Measurements from ENCODE around the gene EXOG.

The EXOG gene

GRCh38 chr3:38534604-38535003, 38.5 kb downstream of the EXOG start:
- Histone ChIP-seq H3K4me1 (ENCODE audit: control insufficient read depth in 1 of 2, insufficient read depth in 2 of 2, low read length in 2 of 2) (no peaks in the 10 kb centered on the region), H3K4me3 (ENCODE audit: low read depth in 1 of 2, low read length in 2 of 2) (no peak overlapping the region), H3K36me3 (ENCODE audit: control insufficient read depth in 1 of 2, insufficient read depth in 2 of 2, low read length in 2 of 2) (peaks cover 0 to 12% of the 10 kb centered on the region in 2 donors), H3K27me3 (ENCODE audit: low read depth, low read length) (no peaks in the 10 kb centered on the region), H3K9me3 (ENCODE audit: control insufficient read depth in 1 of 2, low read length in 2 of 2) (no peaks in the 10 kb centered on the region), H3K27ac (ENCODE audit: low read length) (no peak overlapping the region)

DNA sequence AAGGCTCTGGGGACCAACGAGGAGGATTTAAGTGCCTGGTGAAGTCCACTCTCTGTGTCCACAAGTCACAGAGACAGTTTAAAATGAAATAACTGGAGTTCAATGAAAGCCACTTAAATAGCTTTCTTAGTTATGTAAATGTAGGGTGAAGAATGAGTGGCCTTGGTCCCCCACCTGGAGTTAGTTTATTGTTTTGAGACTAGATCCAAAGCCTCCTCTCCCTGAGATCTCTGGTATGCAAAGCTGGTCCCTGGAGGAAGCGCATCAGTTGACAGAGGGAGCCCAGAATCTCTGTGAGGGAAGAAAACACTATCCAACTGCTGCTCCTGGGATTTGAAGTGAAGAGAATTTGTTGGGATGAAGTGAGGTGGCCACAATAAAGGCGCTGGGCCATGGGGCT, 40.5 kb downstream of the EXOG start:
- Histone ChIP-seq H3K27me3 (ENCODE audit: low read depth, low read length) (no peaks in the 10 kb centered on the region), H3K9me3 (ENCODE audit: control insufficient read depth in 1 of 2, low read length in 2 of 2) (no peaks in the 10 kb centered on the region), H3K27ac (ENCODE audit: low read length) (no peak overlapping the region), H3K36me3 (ENCODE audit: control insufficient read depth in 1 of 2, insufficient read depth in 2 of 2, low read length in 2 of 2) (peaks cover 0 to 12% of the 10 kb centered on the region in 2 donors), H3K4me3 (ENCODE audit: low read depth in 1 of 2, low read length in 2 of 2) (no peak overlapping the region), H3K4me1 (ENCODE audit: control insufficient read depth in 1 of 2, insufficient read depth in 2 of 2, low read length in 2 of 2) (no peaks in the 10 kb centered on the region)

GRCh38 chr3:38538773-38539353, 42.7 kb downstream of the EXOG start:
- Histone ChIP-seq H3K27ac (ENCODE audit: low read length) (no peak overlapping the region), H3K4me3 (ENCODE audit: low read depth in 1 of 2, low read length in 2 of 2) (no peak overlapping the region), H3K27me3 (ENCODE audit: low read depth, low read length) (no peaks in the 10 kb centered on the region), H3K36me3 (ENCODE audit: control insufficient read depth in 1 of 2, insufficient read depth in 2 of 2, low read length in 2 of 2) (peaks cover 0 to 8% of the 10 kb centered on the region in 2 donors), H3K4me1 (ENCODE audit: control insufficient read depth in 1 of 2, insufficient read depth in 2 of 2, low read length in 2 of 2) (no peaks in the 10 kb centered on the region), H3K9me3 (ENCODE audit: control insufficient read depth in 1 of 2, low read length in 2 of 2) (no peaks in the 10 kb centered on the region)

DNA sequence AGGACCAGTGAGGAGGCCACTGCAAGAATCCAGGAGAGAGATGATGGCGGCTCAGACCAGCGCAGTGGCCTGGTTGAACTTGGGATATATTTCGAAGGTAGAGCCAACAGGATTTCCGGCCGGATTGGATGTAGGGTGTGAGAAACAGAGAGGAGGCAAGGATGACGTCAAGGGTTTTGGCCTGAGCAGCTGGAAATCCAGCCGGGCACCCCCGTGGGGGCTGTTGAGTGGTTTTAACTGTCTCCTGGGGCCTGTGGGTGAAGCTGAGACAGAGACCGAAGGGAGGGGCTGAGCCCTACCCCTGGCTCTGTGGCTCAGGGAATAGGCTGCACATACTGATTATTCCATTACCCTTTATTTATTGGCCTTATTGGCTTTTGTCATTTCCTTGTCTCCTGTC, 45.7 kb downstream of the EXOG start:
- Histone ChIP-seq H3K27me3 (ENCODE audit: low read depth, low read length) (no peaks in the 10 kb centered on the region), H3K4me1 (ENCODE audit: control insufficient read depth in 1 of 2, insufficient read depth in 2 of 2, low read length in 2 of 2) (no peaks in the 10 kb centered on the region), H3K4me3 (ENCODE audit: low read depth in 1 of 2, low read length in 2 of 2) (no peak overlapping the region), H3K36me3 (ENCODE audit: control insufficient read depth in 1 of 2, insufficient read depth in 2 of 2, low read length in 2 of 2) (no peaks in the 10 kb centered on the region), H3K9me3 (ENCODE audit: control insufficient read depth in 1 of 2, low read length in 2 of 2) (no peaks in the 10 kb centered on the region), H3K27ac (ENCODE audit: low read length) (no peak overlapping the region)

DNA sequence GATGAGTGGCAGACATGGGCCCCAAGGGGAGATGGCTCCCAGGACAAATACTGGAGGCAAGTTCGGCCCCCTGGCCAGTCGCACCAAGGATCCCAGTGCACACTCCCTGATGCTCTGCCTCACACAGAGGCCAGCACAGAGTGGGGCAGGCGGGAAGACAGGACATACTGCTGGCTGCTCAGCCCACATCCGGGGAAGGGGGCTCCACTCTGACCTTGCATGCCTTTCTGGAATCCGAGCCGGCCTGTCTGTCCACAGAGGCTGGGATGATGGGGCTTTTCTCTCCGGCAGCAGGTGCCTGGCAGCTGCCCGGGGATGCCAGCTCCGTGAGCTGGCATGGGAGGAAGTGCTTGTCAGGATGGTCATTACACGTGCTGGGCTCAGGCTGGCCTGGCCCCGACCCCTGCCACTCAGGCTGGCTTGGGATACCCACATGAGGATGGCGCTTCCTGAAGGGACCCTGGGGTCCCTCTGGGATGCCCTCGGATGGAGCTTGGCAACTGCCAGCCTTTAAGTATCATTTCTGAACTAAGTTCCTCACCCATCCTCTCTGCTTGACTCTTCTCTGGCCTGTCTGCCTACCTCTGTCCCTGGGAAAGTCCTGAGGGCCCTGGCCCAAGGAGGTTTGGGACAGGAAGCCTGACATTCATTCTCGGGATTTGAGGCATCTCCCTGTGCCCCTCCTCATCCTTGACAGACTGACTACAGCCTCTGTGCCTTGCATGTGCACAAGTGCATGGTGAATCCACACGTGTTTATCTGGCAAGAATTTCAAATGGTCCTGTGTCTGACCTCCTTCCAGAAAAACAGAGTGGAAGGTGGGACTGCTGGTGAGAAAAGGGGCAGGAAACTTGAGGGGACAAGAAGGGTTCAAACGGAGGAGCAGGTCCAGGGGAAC, 46.5 kb downstream of the EXOG start:
- Histone ChIP-seq H3K27ac (ENCODE audit: low read length) (no peak overlapping the region), H3K36me3 (ENCODE audit: control insufficient read depth in 1 of 2, insufficient read depth in 2 of 2, low read length in 2 of 2) (no peaks in the 10 kb centered on the region), H3K4me1 (ENCODE audit: control insufficient read depth in 1 of 2, insufficient read depth in 2 of 2, low read length in 2 of 2) (no peaks in the 10 kb centered on the region), H3K9me3 (ENCODE audit: control insufficient read depth in 1 of 2, low read length in 2 of 2) (no peaks in the 10 kb centered on the region), H3K27me3 (ENCODE audit: low read depth, low read length) (no peaks in the 10 kb centered on the region), H3K4me3 (ENCODE audit: low read depth in 1 of 2, low read length in 2 of 2) (no peak overlapping the region)

GRCh38 chr3:38543586-38543985, 47.4 kb downstream of the EXOG start:
- H3K4me3 ChIP-seq (ENCODE audit: low read depth in 1 of 2, low read length in 2 of 2), result no peak overlapping the region
- H3K36me3 ChIP-seq (ENCODE audit: control insufficient read depth in 1 of 2, insufficient read depth in 2 of 2, low read length in 2 of 2), result no peaks in the 10 kb centered on the region
- no peaks in the 10 kb centered on the region for H3K4me1 ChIP-seq (ENCODE audit: control insufficient read depth in 1 of 2, insufficient read depth in 2 of 2, low read length in 2 of 2)
- H3K27me3 ChIP-seq (ENCODE audit: low read depth, low read length), result no peaks in the 10 kb centered on the region
- no peak overlapping the region for H3K27ac ChIP-seq (ENCODE audit: low read length)
- no peaks in the 10 kb centered on the region for H3K9me3 ChIP-seq (ENCODE audit: control insufficient read depth in 1 of 2, low read length in 2 of 2)

DNA sequence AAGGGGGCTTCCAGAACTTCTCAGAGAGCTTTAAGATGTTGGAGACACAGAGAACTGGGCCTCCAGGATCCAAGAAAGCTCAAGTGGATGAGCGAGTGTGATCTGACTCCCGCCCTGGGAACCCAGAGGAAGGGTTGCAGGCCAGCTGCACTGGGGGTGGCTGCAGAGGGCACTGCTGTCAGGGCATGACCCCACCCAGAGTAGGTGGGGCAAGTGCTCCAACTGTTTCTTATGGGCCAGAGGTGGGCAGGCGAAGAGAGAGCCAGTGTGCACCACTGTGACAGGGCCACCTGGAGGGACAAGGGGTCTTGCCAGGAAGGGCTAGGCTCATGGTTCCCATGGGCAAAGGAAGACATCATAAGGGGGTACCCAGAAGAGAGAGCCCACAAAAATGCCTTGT, 48.8 kb downstream of the EXOG start:
- Histone ChIP-seq H3K27ac (ENCODE audit: low read length) (no peak overlapping the region), H3K4me3 (ENCODE audit: low read depth in 1 of 2, low read length in 2 of 2) (no peak overlapping the region), H3K27me3 (ENCODE audit: low read depth, low read length) (no peaks in the 10 kb centered on the region), H3K36me3 (ENCODE audit: control insufficient read depth in 1 of 2, insufficient read depth in 2 of 2, low read length in 2 of 2) (no peaks in the 10 kb centered on the region), H3K4me1 (ENCODE audit: control insufficient read depth in 1 of 2, insufficient read depth in 2 of 2, low read length in 2 of 2) (no peaks in the 10 kb centered on the region), H3K9me3 (ENCODE audit: control insufficient read depth in 1 of 2, low read length in 2 of 2) (no peaks in the 10 kb centered on the region)

DNA sequence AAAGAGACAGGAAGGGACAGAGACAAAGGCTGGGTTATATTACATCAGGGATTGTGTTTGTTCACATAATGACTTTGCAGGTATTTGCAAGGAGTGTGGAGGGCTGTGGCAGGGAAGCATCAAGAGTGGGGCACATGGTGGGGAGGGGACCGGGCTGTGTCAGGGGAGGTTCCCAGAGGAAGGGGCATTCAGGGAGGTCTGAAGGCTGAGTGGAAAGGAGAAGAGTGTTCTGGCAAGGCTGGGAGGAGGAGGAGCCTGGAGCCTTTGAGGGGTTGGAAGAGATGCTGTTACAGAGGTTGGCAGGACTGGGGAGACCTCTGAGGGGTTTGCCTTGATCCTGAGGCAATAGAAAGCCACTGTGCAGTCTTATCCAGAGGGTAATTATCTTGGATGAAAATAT, 49.4 kb downstream of the EXOG start:
- no peak overlapping the region for H3K27ac ChIP-seq (ENCODE audit: low read length)
- H3K4me1 ChIP-seq (ENCODE audit: control insufficient read depth in 1 of 2, insufficient read depth in 2 of 2, low read length in 2 of 2), result no peaks in the 10 kb centered on the region
- H3K36me3 ChIP-seq (ENCODE audit: control insufficient read depth in 1 of 2, insufficient read depth in 2 of 2, low read length in 2 of 2), result no peaks in the 10 kb centered on the region

DNA sequence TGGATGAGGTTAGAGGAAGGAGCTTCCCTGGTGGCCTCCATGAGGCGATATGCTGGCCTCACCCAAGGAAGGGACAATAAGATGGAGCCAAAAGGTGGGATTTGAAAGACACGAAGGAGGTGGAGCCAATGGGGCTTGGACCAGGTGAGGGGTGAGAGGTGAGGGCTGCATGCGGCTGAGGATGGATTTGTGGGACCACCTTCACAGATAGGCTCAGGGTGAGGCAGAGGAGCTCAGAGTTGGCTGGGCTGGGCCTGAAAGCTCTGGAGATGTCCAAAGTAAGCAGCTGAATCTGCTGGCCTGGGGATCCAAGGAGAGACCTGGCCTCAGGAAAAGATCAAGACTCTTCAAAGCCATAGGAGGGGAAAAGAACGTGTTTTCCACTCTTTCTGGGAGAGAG, 49.8 kb downstream of the EXOG start:
- Histone ChIP-seq H3K9me3 (ENCODE audit: control insufficient read depth in 1 of 2, low read length in 2 of 2) (peaks cover 0 to 1% of the 10 kb centered on the region in 2 donors), H3K27me3 (ENCODE audit: low read depth, low read length) (no peaks in the 10 kb centered on the region), H3K4me3 (ENCODE audit: low read depth in 1 of 2, low read length in 2 of 2) (no peak overlapping the region), H3K4me1 (ENCODE audit: control insufficient read depth in 1 of 2, insufficient read depth in 2 of 2, low read length in 2 of 2) (no peaks in the 10 kb centered on the region), H3K36me3 (ENCODE audit: control insufficient read depth in 1 of 2, insufficient read depth in 2 of 2, low read length in 2 of 2) (no peaks in the 10 kb centered on the region), H3K27ac (ENCODE audit: low read length) (no peak overlapping the region)

More for the DNA sequence above, 49.4 kb downstream of the EXOG start:
- no peaks in the 10 kb centered on the region for H3K9me3 ChIP-seq (ENCODE audit: control insufficient read depth in 1 of 2, low read length in 2 of 2)
- H3K4me3 ChIP-seq (ENCODE audit: low read depth in 1 of 2, low read length in 2 of 2), result no peak overlapping the region
- no peaks in the 10 kb centered on the region for H3K27me3 ChIP-seq (ENCODE audit: low read depth, low read length)

DNA sequence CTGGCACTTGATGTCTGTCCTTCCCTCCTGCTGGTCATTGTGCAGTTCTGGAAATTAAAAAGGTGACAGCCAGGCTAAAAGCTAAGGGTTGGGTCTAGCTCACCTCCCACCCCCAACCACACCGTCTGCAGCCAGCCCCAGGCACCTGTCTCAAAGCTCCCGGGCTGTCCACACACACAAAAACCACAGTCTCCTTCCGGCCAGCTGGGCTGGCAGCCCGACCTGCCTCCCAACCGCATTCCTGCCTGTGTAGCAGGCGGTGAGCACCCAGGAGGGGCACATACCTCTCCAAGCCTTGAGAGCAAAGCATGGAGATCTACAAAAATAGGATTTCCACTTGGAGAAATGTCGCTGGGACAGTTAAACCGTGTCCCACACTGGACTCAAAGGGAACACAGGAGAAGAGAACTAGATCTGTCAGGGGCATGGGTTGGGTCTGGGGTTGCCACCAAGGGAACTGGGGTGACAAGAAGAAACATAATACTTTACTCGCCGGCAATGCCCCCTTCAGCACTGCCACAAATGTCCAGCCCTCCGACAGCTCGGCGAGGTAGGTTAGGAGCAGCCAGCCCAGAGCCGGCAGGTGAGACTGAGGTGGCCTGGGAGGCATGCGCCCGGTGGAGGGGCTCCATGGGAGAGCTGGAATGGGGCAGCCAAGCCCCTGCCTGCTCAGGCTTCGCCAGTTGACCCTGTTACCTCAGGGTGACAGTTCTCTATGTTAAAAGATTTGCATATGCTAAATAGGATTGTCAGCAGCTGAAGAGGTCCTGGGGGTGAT, 52.2 kb downstream of the EXOG start:
- H3K27ac ChIP-seq (ENCODE audit: low read length), result no peak overlapping the region
- no peaks in the 10 kb centered on the region for H3K4me1 ChIP-seq (ENCODE audit: control insufficient read depth in 1 of 2, insufficient read depth in 2 of 2, low read length in 2 of 2)
- no peaks in the 10 kb centered on the region for H3K27me3 ChIP-seq (ENCODE audit: low read depth, low read length)
- no peaks in the 10 kb centered on the region for H3K36me3 ChIP-seq (ENCODE audit: control insufficient read depth in 1 of 2, insufficient read depth in 2 of 2, low read length in 2 of 2)
- peaks cover 0 to 5% of the 10 kb centered on the region in 2 donors for H3K9me3 ChIP-seq (ENCODE audit: control insufficient read depth in 1 of 2, low read length in 2 of 2)
- no peak overlapping the region for H3K4me3 ChIP-seq (ENCODE audit: low read depth in 1 of 2, low read length in 2 of 2)

DNA sequence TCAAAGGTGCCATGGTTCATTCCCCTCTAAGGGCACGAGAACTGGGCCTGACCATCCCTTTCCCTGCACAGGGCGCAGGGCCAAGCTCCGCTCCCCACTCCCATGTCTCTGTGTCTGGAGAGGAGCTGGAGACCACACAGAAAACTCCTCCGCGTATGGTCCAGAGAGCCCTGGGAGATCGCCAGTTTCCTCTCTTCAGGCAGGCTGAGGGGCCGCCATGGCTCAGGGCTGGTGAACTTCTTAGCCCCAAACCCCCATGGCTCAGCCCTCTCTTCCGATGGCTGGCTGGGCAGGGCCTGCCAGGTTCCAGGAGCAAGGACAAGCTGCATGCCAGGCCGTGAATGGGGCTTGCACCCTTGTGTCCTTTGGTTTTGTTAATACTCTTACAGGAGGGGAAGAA, 52.9 kb downstream of the EXOG start:
- H3K4me1 ChIP-seq (ENCODE audit: control insufficient read depth in 1 of 2, insufficient read depth in 2 of 2, low read length in 2 of 2), result no peaks in the 10 kb centered on the region

More for the DNA sequence above, 52.9 kb downstream of the EXOG start:
- Histone ChIP-seq H3K27ac (ENCODE audit: low read length) (no peak overlapping the region), H3K4me3 (ENCODE audit: low read depth in 1 of 2, low read length in 2 of 2) (no peak overlapping the region), H3K27me3 (ENCODE audit: low read depth, low read length) (no peaks in the 10 kb centered on the region), H3K9me3 (ENCODE audit: control insufficient read depth in 1 of 2, low read length in 2 of 2) (peaks cover 0 to 10% of the 10 kb centered on the region in 2 donors), H3K36me3 (ENCODE audit: control insufficient read depth in 1 of 2, insufficient read depth in 2 of 2, low read length in 2 of 2) (no peaks in the 10 kb centered on the region)

Data from muscle layer of duodenum (tissue), 2 donors.